K562 (cell line): ENCODE measurements around the gene CCDC201.

ENCODE experiments used
- ESRRA ChIP-seq: fragments of 450-650 bp; IDR thresholded peaks from 2 replicates; pipeline ENCODE4 v1.6.1; 2014; ENCODE audit warnings: low read depth, mild to moderate bottlenecking, moderate library complexity, borderline replicate concordance
- FOXA1 ChIP-seq: fragments of 450-650 bp; IDR thresholded peaks from 2 replicates; pipeline ENCODE4 v1.6.1; 2016; ENCODE audit warnings: mild to moderate bottlenecking, borderline replicate concordance
- FOXP4 ChIP-seq: sonication (generic); formaldehyde crosslinking; IDR thresholded peaks from 2 replicates; pipeline ENCODE4 v1.8.0; 2022; ENCODE audit warnings: mild to moderate bottlenecking, missing genetic modification reagents, borderline replicate concordance
- MAZ ChIP-seq, 2 experiments: fragments of 450-650 bp in 1 of 2; sonication (generic) in 1 of 2; formaldehyde crosslinking; IDR thresholded peaks in 1 of 2; conservative IDR thresholded peaks in 1 of 2; 2 replicates each; pipeline versions ENCODE4 v1.4.0 to v1.5.0; 2020; ENCODE audit warnings: mild to moderate bottlenecking in 1 of 2, missing genetic modification reagents in 1 of 2
- POLR2AphosphoS5 ChIP-seq: IDR thresholded peaks from 2 replicates; pipeline ENCODE4 v1.6.1; 2011; ENCODE audit warnings: mild to moderate bottlenecking, low read depth, low read length, moderate library complexity; ENCODE audit not compliant: control insufficient read depth, insufficient read depth
- TAF1 ChIP-seq: IDR thresholded peaks from 2 replicates; pipeline ENCODE4 v1.6.1; 2011; ENCODE audit warnings: mild to moderate bottlenecking, low read length, moderate library complexity; ENCODE audit not compliant: insufficient read depth, control insufficient read depth, severe bottlenecking; ENCODE audit errors: extremely low read depth
- TAF15 ChIP-seq: fragments of 200-400 bp; formaldehyde crosslinking; IDR thresholded peaks from 2 replicates; pipeline ENCODE4 v1.6.1; 2017; ENCODE audit warnings: mild to moderate bottlenecking, low read depth, low read length, moderate library complexity
- ZNF124 ChIP-seq: sonication (generic); formaldehyde crosslinking; IDR thresholded peaks from 2 replicates; pipeline ENCODE4 v1.8.1; 2022; ENCODE audit warnings: missing genetic modification reagents
- ZNF445 ChIP-seq: fragments of 250-450 bp; sonication (Bioruptor Pico); IDR thresholded peaks from 2 replicates; pipeline ENCODE4 v1.4.0; 2020; ENCODE audit warnings: low read depth, mild to moderate bottlenecking, moderate library complexity

- TF ChIP-seq TAF1: no peak
- TF ChIP-seq ZNF445 (CRISPR knock-in tag): no peak
- no peak for TF ChIP-seq POLR2AphosphoS5
- TF ChIP-seq FOXP4 (CRISPR knock-in tag): no peak
- TF ChIP-seq ESRRA: no peak
- TF ChIP-seq MAZ (CRISPR knock-in tag; conservative IDR thresholded peaks at IDR 0.05 in 1 of 2, IDR thresholded peaks at IDR 0.05 in 1 of 2): no peak
- TF ChIP-seq FOXA1: no peak
- no peak for TF ChIP-seq TAF15
- no peak for TF ChIP-seq ZNF124 (CRISPR knock-in tag)
Measured at GRCh38 chr7:45863715-45864114, 9.2 kb downstream of the CCDC201 start.
